ENCODE measurements around the gene SGCB.
"Not testable (repeated sequence)": the region's sequence is repeated elsewhere in the genome, so short reads cannot be mapped to it uniquely, and the experiment has no call there.

SGCB gene, protein sequence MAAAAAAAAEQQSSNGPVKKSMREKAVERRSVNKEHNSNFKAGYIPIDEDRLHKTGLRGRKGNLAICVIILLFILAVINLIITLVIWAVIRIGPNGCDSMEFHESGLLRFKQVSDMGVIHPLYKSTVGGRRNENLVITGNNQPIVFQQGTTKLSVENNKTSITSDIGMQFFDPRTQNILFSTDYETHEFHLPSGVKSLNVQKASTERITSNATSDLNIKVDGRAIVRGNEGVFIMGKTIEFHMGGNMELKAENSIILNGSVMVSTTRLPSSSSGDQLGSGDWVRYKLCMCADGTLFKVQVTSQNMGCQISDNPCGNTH

GRCh38 chr4:52038103-52038912 is at the start of gene SGCB:
SGCB (minus strand) TSS chr4:52038299; CDS start chr4:52038259, 40 bp downstream.
- DNase-seq (ENCODE audit: low spot score), result peak; percentile 88

- DNase-seq (ENCODE audit: low spot score), result not testable (repeated sequence)
Measured at GRCh38 chr4:52086425-52086824, 48.3 kb upstream of the SGCB start.

DNA sequence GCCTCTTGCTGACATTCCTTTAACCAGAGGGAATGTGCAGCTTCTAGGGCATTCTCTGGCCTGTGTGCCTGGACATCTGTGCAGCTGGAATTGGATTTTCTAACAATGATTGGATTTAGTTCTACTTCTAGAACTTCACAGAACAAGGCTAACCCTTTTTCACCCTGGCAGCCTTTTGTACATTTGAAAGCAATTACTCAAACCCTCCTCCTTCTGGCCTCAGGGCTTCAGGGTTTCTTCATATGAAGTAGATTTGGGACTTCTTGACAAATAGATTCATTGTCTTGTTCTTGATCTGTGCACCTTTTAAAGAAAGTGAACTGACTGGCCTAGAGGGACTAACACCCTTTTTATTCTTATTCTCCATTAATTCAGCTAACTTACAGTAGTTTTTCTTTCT is 43.1 kb upstream of the SGCB start:
- no peak for DNase-seq (ENCODE audit: low spot score)

- DNase-seq (ENCODE audit: low spot score), result no peak
Measured at GRCh38 chr4:52079659-52080058, 41.6 kb upstream of the SGCB start.

DNA sequence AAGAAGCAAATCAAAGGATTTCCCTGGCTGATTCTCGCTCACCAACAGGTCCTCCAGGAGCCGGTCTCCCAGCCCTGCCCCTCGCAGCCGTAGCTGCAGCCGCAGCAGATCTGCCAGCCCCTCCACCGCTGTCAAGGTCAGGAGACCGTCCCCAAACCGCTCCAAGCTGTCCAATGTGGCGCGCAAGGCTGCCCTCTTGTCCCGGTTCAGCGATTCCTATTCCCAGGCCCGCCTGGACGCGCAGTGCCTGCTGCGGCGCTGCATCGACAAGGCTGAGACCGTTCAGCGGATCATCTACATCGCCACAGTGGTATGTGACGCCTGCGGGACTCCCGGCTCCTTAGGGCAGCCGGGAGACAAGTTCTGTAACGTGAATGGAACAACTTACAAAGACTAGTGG is 38.6 kb upstream of the SGCB start:
- DNase-seq (ENCODE audit: low spot score), result no peak

GRCh38 chr4:52071791-52072546 is 33.9 kb upstream of the SGCB start:
- DNase-seq (ENCODE audit: low spot score), result no peak

- no peak for DNase-seq (ENCODE audit: low spot score)
Measured at GRCh38 chr4:52069571-52069970, 31.5 kb upstream of the SGCB start.

DNA sequence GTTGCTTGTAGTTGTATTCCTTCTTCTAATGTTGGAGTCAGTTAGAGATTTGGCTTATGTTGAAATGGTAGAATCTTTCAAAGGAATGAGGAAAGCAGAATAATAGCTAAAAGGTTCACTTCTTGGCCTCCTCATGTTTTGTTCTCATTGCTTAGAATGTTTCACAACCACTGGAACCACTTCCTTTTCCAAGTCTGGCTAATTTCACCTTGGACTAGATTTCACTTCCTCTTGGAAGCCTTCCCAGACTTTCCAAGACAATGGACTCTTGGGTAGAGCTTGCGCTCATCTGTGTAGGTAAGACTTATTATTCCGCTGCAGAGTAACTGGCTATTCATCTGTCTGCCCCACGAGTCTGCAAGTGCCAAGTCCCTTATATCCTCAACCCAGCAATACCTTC is 21.3 kb upstream of the SGCB start:
- peak; percentile 26 for DNase-seq (ENCODE audit: low spot score)

GRCh38 chr4:52058275-52058674 is 20.2 kb upstream of the SGCB start:
- DNase-seq (ENCODE audit: low spot score), result no peak

DNA sequence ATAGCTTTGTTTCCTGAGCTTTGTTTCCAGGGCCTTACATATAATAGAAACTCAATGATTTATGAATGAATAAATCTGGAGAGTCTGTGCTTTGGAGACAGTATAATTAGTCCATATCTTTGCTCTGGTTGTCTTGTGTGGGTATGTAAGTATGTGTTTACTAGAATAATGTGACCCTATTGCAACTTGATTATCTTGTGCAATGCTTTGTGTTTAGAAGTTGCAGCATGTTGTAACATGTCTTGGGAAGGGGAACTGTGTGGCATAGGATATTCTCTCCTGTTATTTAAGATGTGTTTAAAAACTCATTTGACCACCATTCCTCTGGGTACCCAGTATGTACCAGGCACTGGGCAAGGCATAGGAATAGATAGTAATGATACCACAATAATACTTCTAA is 19.1 kb upstream of the SGCB start:
- no peak for DNase-seq (ENCODE audit: low spot score)

GRCh38 chr4:52054254-52054653 is 16.2 kb upstream of the SGCB start:
- no peak for DNase-seq (ENCODE audit: low spot score)

GRCh38 chr4:52052475-52052780 is 14.3 kb upstream of the SGCB start:
- DNase-seq (ENCODE audit: low spot score), result peak; percentile 41

DNA sequence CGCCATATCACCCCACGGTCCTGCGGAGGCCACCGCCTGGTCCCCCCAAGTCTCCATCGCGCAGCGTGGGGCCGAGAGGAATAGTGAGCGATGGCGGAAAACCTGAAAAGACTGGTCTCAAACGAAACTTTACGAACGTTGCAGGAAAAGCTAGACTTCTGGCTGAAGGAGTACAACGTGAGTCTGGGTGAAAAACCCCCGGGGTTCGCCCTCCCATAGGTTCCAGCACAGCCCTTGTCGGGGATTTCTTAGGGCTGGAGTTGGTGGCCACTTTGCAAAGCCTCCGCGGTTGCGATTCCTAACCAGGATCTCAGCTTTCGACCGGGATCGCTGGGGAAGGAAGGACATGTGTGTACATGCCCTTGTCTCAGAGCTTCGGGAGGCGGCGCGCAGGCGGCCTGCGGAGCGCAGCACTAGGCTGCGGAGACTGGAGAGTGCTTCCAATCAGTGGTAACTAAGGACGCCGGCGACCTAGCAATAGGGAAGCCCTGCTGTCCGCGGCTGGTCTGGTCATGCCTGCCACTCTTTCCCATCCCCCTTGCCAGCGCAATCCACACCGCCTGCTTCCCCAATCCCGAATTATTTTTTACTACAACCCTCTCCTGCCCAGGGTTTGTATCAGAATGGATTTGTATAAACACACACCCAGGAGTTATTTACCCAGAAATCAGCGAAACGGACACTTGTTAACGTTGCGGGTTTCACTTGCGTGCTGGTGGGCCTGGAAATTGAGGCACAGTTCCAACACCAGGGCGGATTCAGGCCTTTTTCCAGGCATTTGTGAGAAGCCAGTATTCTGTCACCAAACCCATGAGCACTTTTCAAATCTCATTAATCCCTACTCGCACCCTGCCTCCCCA is 13.7 kb upstream of the SGCB start:
- DNase-seq (ENCODE audit: low spot score), result peak; percentile 94

GRCh38 chr4:52051213-52051614 is 13.1 kb upstream of the SGCB start, which contains the start of gene SPATA18:
SPATA18 (plus strand) TSS chr4:52051304; CDS start chr4:52051705, 401 bp downstream.
- DNase-seq (ENCODE audit: low spot score), result peak; percentile 76

DNA sequence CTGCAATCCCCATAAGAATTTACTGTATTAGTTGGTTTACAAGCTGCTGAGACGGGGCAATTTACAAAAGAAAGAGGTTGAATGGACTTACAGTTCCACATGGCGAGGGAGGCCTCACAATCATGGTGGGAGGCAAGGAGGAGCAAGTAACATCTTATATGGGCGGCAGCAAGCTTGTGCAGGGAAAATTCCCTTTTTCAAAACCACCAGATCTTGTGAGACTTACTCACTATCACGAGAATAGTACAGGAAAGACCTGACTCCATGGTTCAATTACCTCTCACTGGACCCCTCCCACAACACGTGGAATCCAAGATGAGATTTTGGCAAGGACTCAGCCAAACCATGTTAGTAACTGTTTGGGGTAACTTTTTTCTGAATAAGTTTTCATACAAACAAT is 11.2 kb upstream of the SGCB start:
- no peak for DNase-seq (ENCODE audit: low spot score)

GRCh38 chr4:52045028-52045427 is 6.9 kb upstream of the SGCB start:
- no peak for DNase-seq (ENCODE audit: low spot score)

GRCh38 chr4:52037689-52038102 is 403 bp downstream of the SGCB start:
- peak; percentile 48 for DNase-seq (ENCODE audit: low spot score)

DNA sequence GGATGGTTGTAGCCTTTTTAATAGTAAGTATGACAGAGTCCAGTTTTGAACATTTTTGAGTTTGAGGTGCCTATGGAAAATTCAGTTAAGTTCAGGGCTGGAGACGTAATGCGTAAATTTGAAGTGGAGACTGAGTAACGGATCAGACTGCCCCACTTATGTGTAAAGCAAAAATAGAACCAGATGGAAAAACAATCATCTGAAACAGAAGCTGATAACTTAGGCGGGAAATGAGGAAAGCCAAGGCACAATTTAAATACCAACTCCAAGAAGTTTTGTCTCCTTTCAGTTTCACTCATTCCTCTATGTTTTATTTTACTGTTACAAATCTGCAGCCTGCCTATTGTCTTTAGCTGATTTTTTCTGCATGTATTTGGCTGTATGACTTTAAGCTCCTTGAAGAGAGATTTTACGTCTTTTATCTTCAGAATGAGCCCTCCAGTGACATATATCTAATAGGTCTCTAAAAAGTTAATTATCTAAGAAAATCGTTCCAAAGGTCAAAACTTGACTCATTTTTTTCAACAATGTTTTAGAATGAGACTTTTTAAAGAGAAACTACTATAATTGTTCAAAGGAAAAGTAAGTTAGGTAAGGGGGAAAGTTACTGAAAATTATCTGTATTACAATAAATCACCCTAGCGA is 1.1 kb downstream of the SGCB start:
- DNase-seq (ENCODE audit: low spot score), result peak; percentile 36

DNA sequence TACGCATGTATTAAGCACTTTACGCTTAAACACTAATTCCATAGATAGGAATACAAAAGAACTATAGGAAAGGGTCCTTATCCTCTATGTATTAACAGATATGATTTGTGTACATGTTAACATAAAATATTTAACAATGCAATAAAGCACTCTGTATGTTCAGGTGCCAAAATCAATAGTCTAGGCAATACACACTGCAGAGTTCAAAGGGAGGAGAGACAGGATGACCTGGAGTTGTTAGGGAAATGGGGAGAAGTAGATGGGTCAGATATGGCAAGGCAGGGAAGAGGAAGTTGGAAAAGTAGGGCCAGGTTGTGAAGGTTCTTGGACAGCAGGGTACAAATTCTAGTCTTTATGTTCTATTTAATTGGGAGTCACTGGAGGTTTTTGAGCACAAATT is 2.9 kb downstream of the SGCB start:
- DNase-seq (ENCODE audit: low spot score), result no peak

DNA sequence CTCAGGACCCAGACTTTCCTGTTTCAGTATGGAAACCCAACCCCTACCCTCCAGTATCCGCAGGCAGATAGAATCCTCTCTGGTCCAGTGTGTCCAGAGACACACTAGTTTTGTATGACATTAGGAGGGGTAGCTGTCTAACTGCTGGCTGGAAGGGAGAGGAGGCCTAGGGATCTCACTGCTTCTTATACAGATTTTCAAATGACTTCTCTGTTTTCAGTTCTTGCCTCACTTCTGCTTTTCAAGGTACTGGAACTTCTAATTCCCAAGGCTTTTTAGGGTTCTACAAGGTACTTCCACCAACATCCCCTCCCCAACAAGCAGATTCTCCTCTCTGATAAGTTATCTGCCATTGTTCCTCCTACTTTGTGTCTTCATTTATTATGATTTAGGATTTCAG is 6.1 kb downstream of the SGCB start:
- no peak for DNase-seq (ENCODE audit: low spot score)

DNA sequence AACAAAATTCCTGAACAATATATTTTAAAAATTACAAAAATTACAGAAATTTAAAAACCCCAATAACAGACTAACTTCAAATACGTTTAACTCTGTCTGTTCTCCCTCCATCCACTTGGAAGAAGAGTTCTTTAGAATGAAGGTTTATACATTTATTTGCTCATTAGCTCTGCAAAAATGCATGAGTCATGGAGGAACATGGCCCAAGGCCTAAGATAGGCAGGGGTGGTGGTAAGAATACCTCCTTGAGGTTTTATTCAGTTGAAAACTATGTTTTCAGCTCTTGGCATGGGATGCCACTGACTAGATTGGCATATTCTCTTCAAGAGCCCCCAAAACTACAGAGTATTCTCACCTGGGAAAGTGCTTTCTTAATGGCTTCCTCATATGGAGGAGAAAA is 9.1 kb downstream of the SGCB start:
- peak; percentile 68 for DNase-seq (ENCODE audit: low spot score)
